DOHH2 (cell line): ENCODE results near the gene CMSS1.

Experiments
- H3F3A ChIP-seq: fragments of 200-600 bp; sonication (generic), shearing (Covaris generic); 2 replicates; pipeline ENCODE4 v1.6.0; 2016; ENCODE audit warnings: antibody characterized with exemption, mild to moderate bottlenecking; ENCODE audit not compliant: control insufficient read depth, insufficient read depth
- H3K27ac ChIP-seq: fragments of 200-600 bp; sonication (generic); 2 replicates; pipeline ENCODE4 v1.5.1; 2014; ENCODE audit warnings: low read depth, mild to moderate bottlenecking, low read length, moderate library complexity
- H3K27me3 ChIP-seq: fragments of 200-600 bp; sonication (generic); 2 replicates; pipeline ENCODE4 v1.6.1; 2014; ENCODE audit warnings: mild to moderate bottlenecking, low read length, mixed read lengths; ENCODE audit not compliant: control insufficient read depth
- H3K36me3 ChIP-seq: fragments of 200-600 bp; sonication (generic); 2 replicates; pipeline ENCODE4 v1.6.1; 2014; ENCODE audit warnings: mild to moderate bottlenecking, low read length, moderate library complexity, mixed read lengths; ENCODE audit not compliant: control insufficient read depth
- H3K4me1 ChIP-seq: fragments of 200-600 bp; sonication (generic); 2 replicates; pipeline ENCODE4 v1.6.1; 2014; ENCODE audit warnings: mild to moderate bottlenecking, low read length, mixed read lengths; ENCODE audit not compliant: control insufficient read depth
- H3K4me2 ChIP-seq: fragments of 200-600 bp; sonication (generic); 2 replicates; pipeline ENCODE4 v1.6.0; 2014; ENCODE audit warnings: mild to moderate bottlenecking, low read length, moderate library complexity
- H3K4me3 ChIP-seq: fragments of 200-600 bp; sonication (generic); 2 replicates; pipeline ENCODE4 v1.5.1; 2014; ENCODE audit warnings: mild to moderate bottlenecking, low read length, mixed read lengths
- H3K79me2 ChIP-seq: fragments of 200-600 bp; sonication (generic); 2 replicates; pipeline ENCODE4 v1.6.1; 2014; ENCODE audit warnings: mild to moderate bottlenecking, low read length, mixed read lengths; ENCODE audit not compliant: control insufficient read depth
- H3K9me2 ChIP-seq: fragments of 200-600 bp; sonication (generic); replicated peaks from 2 replicates; pipeline ENCODE4 v1.6.1; 2014; ENCODE audit warnings: mild to moderate bottlenecking, low read length, mixed read lengths; ENCODE audit not compliant: control insufficient read depth
- H3K9me3 ChIP-seq: fragments of 200-600 bp; sonication (generic); 2 replicates; pipeline ENCODE4 v1.6.1; 2014; ENCODE audit warnings: antibody characterized with exemption, low read length, mixed read lengths; ENCODE audit not compliant: control insufficient read depth, insufficient read depth
- H4K20me1 ChIP-seq: fragments of 200-600 bp; sonication (generic); 2 replicates; pipeline ENCODE4 v1.6.0; 2014; ENCODE audit warnings: low read depth, mild to moderate bottlenecking, antibody characterized with exemption, low read length, moderate library complexity; ENCODE audit not compliant: control insufficient read depth, insufficient read depth
- EZH2phosphoT487 ChIP-seq: fragments of 200-600 bp; sonication (generic); IDR thresholded peaks from 2 replicates; pipeline ENCODE4 v1.6.1; 2017; ENCODE audit warnings: borderline replicate concordance, mild to moderate bottlenecking, antibody characterized with exemption, low read length, moderate library complexity, mixed read lengths
- TF ChIP-seq, protein P1 (sequence below): fragments of 200-600 bp; sonication (generic); IDR thresholded peaks from one replicate; pipeline ENCODE4 v1.5.1; 2014; ENCODE audit warnings: antibody characterized with exemption, mild to moderate bottlenecking, low read depth, low read length; ENCODE audit not compliant: poor library complexity, severe bottlenecking

Gene CMSS1

DNA sequence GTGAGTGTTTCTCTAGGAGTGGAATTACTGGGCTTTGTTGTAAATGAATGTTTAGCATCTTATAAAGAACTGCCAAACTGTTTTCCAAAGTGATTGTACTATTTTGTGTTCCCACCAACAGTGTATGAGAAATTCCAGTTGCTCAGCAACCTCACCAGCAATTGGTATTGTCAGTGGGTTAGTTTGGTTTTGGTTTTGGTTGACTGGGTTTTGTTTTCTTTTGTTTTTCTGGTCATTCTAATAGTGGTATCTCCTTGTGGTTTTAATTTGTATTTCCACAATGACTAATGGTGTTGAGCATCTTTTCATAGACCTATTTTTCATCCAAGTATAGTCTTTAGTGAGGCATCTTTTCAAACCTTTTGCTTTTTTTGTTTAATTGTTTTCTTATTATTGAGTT lies 269.5 kb downstream of the CMSS1 start:
- Histone ChIP-seq H3K4me2 (no peak overlapping the region), H3K79me2 (no peaks in the 10 kb centered on the region), H3F3A (no peaks in the 10 kb centered on the region), H3K27ac (no peak overlapping the region), H4K20me1 (no peaks in the 10 kb centered on the region), H3K9me2 (no peaks in the 10 kb centered on the region), H3K36me3 (no peaks in the 10 kb centered on the region), H3K27me3 (no peaks in the 10 kb centered on the region), H3K4me3 (no peak overlapping the region), H3K9me3 (no peaks in the 10 kb centered on the region), H3K4me1 (0 out of 2 replicates have a peak, but pooled peaks cover 2% of the 10 kb centered on the region)
- TF ChIP-seq, protein P1, sequence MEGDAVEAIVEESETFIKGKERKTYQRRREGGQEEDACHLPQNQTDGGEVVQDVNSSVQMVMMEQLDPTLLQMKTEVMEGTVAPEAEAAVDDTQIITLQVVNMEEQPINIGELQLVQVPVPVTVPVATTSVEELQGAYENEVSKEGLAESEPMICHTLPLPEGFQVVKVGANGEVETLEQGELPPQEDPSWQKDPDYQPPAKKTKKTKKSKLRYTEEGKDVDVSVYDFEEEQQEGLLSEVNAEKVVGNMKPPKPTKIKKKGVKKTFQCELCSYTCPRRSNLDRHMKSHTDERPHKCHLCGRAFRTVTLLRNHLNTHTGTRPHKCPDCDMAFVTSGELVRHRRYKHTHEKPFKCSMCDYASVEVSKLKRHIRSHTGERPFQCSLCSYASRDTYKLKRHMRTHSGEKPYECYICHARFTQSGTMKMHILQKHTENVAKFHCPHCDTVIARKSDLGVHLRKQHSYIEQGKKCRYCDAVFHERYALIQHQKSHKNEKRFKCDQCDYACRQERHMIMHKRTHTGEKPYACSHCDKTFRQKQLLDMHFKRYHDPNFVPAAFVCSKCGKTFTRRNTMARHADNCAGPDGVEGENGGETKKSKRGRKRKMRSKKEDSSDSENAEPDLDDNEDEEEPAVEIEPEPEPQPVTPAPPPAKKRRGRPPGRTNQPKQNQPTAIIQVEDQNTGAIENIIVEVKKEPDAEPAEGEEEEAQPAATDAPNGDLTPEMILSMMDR, result no peak
- TF ChIP-seq EZH2phosphoT487, result no peak

DNA sequence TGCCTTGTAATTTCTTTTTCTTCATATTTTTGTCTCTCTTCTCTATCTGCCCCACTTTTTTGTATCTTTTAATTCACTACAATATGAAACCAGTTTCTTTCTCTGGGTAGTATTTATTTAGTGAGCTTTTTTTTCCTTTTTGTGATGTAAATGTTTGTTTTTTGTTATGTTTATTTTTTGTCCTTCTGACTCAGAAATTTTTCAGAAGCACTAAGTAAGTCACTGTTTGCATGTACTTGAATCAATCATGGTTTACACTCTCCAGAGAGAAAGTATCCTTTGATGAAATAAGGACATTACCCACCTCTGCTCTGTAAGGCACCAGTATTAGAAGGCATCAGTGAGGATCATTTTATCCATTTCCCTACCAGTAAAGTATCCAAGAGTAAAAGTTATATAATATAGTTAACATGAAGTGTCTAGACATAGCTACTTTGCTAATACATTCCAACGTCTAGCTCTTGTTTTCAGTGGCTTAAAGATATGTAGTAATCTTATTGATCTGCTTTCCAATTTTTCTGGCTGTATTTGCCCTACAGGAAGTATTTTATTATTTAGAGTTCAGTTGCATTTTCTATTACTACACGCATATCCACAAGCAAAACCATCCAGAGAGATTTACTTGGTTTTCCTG lies 271.2 kb downstream of the CMSS1 start:
- H3K9me3 ChIP-seq, result no peaks in the 10 kb centered on the region
- H3K4me3 ChIP-seq, result no peak overlapping the region
- H3K4me2 ChIP-seq, result no peak overlapping the region
- no peak overlapping the region for H3K27ac ChIP-seq
- H3K9me2 ChIP-seq, result no peaks in the 10 kb centered on the region
- no peaks in the 10 kb centered on the region for H4K20me1 ChIP-seq
- H3K79me2 ChIP-seq, result no peaks in the 10 kb centered on the region
- TF ChIP-seq, protein P1, result no peak
- no peak for TF ChIP-seq EZH2phosphoT487
- no peaks in the 10 kb centered on the region for H3K36me3 ChIP-seq
- H3K27me3 ChIP-seq, result no peaks in the 10 kb centered on the region
- 0 out of 2 replicates have a peak, but pooled peaks cover 2% of the 10 kb centered on the region for H3K4me1 ChIP-seq
- no peaks in the 10 kb centered on the region for H3F3A ChIP-seq

DNA sequence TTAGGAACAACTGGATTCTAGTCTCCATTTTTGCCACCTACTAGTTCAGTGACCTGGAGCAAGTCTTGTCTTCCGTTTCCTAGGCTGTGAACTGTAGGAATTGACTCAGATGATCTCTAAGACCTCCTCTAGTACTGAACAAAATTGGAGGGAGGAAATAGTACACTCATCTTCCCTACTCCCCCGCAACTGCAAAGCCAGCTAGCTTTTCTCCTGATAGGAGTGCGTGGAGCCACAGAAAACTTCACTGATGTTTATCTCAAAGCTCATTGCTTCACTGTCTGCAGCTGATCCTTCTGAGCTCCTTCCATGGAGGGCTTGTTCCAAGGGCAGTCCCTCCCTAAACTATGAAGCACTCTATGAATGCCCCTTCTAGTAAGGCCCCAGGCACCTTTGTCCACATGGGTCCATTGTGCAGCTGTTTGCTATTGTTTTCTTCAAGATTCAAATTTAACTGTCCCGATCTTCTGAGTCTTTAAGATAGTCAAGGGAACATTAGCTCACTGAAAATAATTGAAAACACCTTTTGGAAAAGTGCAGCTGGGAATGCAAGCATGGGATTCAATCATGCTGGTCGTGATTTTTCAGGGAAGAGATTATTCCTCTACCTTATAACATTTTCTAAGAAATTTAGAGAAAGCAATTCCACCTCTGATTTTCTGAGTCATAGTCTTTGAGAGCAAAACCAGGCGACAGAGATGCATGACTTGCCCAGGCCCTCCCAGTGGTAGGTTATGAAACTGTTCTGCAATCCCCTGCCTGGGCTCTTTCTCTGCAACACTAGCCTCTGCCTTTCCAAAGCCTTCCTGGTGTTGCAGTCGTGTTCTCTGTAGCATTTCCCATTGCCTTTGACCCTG lies 272.4 kb downstream of the CMSS1 start:
- Histone ChIP-seq H3K27ac (no peak overlapping the region), H3K4me2 (no peak overlapping the region), H3K9me2 (no peaks in the 10 kb centered on the region), H4K20me1 (no peaks in the 10 kb centered on the region), H3K79me2 (no peaks in the 10 kb centered on the region), H3K4me3 (no peak overlapping the region), H3K9me3 (no peaks in the 10 kb centered on the region), H3K4me1 (no peaks in the 10 kb centered on the region), H3K27me3 (no peaks in the 10 kb centered on the region), H3F3A (no peaks in the 10 kb centered on the region), H3K36me3 (no peaks in the 10 kb centered on the region)
- TF ChIP-seq EZH2phosphoT487, result no peak
- TF ChIP-seq, protein P1, result peak; percentile 27
